NOMO-1 (cell line): ENCODE results near the gene NUBP2.
"Not testable (repeated sequence)": the region's sequence is repeated elsewhere in the genome, so short reads cannot be mapped to it uniquely, and the experiment has no call there.

Source experiments
- DNase-seq, 2 experiments: peaks; one replicate each; lab custom pipeline; 2025; ENCODE audit not compliant: unreplicated experiment in 2 of 2; lab: John Stamatoyannopoulos, UW

NUBP2 gene

DNA sequence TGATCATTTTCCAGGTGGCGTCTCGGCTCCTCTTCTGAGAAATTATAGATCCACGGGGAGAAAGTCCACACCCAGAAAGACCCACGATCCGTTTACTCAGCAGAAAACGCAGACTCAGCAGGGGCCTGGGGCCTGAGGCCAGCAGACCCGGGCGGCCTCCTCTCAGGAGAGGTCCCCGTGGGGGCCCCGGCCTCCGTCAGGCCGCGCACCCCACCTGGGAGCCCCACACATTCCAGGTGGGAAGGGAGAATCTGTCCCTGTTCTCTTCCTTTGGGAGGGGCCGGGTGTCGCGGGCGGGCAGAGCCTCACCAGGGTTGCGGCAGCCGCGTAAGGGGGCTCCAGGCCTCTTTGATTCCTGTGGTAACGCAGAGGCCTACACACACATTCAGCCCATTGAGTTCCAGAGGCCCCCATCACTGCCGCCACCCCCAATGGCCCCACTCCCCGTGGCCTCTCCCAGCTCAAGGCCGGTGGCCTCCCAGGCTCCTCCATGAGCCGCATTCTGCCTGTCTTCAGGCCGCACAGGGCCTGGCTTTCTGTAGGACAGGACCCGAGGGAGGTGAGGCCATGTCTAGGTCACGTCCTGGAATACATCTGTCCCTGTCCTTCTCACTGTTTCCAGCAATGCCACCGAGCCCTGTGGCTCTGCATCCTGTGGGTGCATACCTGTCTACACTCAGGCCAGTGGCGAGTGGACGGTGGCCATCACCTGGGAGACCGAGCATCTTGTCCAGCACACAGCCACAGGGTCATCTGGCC is 12.3 kb downstream of the NUBP2 start:
- no peak for DNase-seq

DNA sequence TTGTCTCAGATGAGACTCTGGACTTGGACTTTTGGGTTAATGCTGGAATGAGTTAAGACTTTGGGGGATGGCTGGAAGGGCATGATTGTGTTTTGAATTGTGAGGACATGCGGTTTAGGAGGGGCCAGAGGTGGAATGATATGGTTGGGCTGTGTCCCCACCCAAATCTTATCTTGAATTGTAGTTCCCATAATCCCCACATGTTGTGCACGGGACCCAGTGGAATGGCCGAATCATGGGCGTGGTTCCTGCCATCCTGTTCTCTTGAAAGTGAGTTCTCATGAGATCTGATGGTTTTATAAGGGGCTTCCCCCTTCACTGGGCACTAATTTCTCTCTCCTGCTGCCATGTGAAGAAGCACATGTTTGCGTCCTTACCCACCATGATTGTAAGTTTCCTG is 16.5 kb downstream of the NUBP2 start:
- not testable (repeated sequence) for DNase-seq

DNA sequence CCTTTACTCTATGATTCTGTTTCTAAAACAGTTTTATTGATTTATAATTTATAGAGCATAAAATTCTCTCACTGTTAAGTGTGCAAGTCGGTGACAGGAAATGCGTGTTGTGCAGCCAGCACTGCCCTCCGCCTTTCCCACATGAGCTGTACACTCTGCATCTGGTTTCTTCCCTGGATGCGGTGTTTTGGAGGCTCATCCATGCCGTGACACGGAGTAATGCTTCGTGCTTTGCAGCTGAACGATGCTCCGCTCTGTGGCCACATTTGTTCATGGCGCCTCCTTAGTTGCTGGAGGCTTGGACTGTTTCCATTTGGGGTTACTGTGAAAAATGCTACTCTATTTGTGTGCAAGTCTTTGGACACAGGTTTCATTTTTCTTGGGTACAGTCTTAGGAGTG is 17.9 kb downstream of the NUBP2 start:
- DNase-seq, result no peak

DNA sequence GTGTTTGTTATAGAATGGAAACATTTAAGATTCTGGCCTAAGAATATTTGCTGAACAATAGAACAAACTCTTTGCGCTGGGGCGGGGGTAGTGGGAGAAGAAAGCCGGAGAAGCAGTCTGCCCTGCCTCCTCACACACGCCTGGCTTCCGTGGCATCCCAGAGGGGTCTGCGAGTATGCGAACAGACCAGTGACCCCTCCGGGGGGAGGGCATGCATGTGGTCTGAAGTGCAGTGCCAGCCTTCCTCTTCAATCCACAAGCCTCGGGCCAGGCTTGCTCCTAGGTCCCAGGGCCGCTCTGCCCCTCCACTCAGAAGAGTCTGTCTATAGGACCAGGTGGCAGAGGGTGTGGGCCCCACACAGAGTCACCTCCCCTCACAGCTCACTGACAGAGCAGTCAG is 24.9 kb downstream of the NUBP2 start:
- DNase-seq, result no peak

DNA sequence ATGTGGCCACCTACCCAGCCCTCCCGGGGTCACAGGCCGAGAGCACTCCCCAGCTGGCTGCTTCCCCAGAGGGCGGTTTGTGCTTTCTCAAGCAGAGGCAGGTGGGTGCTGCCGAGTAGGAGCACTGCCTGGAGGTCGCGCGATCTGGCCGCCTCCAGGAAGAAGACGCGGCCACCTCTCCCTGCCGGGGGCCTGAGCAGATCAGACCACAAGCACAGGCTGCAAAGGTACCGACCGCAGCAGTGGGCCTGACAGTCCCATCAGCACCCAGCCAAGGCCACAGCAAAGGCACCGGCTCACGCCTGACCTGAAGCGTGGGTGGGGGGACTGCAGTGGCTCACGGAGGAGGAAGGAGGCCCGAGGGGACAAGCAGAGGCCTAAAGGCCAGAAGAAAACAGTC is 25.9 kb downstream of the NUBP2 start:
- no peak for DNase-seq

DNA sequence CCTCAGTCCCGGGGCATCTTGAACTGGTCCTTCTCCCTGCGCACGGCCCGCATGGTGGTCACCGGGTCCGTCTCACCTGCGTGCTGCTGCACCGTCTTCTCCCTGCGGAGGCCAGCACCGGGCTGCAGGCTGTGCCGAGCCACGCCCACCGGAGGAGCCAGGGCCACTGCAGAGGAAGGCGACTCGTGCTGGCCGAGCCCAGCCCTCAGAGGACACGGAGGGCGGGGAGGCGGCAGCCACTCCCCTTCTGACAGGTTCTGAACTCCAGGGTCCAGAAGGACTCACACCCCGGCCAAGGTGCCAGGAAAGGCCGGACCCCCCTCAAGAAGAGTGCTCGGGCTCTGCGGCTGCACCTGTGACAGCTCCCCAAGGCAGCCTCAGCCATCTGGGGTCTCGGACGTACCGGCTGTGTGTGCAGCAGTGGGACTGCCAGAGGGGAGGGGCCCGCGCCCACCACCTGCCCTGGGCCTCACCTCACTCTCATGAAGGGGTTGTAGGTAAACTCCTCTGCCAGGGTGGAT is 26.6 kb downstream of the NUBP2 start:
- no peak for DNase-seq

DNA sequence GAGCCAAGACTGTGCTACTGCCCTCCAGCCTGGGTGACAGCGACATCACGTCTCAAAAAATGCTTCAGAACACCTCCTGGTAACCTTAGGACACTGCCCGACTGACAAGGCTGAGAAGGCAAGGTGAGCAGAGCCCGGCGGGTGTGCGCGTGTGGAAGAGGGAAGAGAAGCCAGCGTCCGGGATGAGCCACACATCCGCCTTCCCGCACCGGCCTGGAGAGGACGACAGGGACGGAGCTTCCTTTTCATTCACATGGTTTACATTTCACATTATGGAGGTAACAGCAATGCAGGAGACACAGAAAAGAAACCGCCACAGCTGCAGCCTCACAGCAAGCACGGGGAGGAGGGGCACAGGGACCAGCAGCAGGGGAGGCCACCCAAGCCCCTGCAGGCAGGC is 27.3 kb downstream of the NUBP2 start:
- no peak for DNase-seq

DNA sequence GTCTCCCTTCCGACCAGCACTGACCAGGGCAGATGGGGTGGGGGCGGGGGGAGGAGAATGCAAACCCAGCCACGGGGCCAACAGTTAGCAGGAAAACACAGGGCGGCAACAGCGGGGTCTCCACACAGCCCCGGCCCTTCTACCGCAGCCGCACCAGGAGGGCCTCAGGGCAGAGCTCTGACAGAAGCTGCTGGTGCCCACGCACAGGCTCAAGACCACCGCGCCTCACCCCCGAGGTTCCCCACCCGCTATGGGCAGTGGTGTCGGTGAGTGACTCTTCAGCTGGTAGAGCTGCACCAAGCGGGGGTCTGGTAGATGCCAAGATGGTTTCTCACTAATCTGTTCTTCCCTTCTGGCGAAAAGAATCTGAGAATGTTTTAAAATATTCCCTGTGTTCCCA is 27.8 kb downstream of the NUBP2 start:
- DNase-seq, result no peak

DNA sequence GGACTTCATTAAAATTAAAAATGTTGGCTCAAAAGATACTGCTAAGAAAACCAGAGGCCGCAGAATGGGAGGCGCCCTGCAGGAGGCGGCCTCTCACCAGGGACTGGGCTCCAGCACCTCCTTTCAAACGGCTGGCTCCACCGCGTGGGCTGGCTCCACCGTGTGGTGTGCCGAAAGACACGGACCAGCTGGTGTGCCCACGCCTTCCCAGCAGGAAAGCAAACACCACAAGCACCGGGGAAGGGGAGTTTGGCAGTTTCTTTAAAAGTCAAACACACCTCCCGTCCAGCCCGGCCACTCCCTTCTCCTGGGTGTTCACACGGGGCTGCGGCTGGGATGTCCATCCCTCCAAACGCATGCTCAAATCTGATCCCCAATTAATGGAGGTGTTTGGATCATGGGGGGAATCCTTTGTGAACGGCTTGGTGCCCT is 30.0 kb downstream of the NUBP2 start:
- no peak for DNase-seq

DNA sequence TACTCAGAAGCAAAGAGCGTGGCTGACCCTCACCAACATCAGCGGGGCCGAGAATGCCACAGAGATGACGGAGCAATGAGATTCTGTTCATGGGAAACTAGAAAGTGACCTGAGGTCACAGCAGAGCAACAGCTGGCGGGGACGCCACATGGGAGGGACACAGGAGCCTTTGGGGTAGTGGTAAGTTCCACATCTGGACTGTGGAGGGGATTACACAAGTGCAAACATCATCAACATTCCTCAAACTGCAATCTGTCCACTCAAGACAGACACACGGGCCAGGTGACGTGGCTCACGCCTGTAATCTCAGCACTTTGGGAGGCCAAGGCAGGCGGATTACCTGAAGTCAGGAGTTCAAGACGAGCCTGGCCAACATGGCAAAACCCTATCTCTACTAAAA is 32.7 kb downstream of the NUBP2 start:
- DNase-seq, result no peak

DNA sequence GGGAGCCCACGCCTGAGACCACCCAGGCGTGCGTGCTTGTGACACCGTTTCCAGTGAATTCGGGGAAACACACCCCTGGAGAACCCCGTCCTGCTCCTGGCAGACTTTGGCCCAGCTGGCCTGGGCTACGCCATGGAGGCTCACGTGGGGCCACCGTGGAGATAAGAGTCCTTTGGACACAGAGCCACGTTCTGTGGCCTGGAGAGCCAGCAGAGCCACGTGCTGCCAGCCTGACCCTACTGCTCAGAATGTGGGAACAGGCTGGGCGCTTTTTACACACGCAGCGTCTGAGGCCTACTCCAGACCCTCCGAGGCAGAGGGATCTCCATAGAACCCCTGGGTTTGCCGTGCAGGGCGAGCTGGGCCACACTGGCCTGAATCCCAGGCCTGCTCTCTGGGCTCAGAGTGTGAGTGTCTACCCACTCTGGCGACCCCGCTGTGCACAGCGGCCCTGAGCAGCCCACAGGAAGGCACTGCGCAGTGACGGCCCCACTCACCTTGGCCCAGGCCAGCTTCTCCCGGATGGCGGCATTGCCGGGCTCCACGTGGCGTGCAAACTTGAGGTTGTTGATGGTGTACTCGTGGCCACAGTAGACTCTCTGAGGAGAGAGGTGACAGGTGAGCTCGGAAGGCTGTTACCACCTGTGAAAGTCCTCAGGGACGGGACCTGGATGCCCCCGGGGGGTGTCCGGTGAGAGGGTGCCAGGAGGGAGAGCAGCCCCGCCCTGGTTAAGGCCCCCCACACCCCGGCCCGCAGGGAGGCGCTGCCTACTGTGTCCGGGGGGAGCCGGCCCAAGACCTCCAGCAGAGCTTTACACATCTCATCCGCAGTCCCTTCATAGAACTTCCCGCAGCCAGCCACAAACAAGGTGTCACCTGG is 33.9 kb downstream of the NUBP2 start:
- DNase-seq, result no peak

DNA sequence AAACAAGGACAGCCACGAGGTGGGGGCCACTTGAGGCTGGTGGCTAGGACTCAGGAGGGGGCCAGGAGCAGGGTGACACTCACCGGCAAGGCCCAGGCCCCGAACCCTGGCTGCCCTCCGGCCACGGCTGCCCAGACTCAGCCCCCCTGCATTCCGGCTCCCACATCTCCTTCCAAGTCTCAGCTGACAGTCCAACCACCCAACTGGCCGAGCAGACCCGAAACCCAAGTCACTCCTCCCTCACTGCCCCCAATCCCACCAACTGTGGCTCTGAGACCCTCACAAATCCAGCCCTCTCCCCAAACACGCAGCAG is 34.5 kb downstream of the NUBP2 start:
- DNase-seq, result no peak

DNA sequence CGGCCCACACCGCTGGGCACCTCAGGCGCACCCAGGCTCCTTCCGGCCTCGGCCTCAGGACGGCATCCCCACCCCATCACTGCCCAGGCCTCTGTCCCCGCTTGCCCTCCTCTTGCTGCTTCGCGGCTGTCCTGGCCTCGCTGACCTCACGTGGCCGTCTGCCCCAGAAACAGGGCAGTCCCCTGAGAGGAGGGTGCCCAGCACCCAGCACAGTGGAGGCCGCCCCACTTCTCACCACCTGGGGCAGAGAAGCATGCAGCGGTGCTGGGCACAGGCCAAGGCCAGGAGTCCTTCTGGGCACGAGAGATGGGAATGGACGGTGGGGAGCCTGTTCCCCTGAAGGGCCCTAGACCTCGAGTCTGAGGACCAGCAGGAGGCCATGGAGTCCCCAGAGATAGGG is 35.0 kb downstream of the NUBP2 start:
- no peak for DNase-seq

DNA sequence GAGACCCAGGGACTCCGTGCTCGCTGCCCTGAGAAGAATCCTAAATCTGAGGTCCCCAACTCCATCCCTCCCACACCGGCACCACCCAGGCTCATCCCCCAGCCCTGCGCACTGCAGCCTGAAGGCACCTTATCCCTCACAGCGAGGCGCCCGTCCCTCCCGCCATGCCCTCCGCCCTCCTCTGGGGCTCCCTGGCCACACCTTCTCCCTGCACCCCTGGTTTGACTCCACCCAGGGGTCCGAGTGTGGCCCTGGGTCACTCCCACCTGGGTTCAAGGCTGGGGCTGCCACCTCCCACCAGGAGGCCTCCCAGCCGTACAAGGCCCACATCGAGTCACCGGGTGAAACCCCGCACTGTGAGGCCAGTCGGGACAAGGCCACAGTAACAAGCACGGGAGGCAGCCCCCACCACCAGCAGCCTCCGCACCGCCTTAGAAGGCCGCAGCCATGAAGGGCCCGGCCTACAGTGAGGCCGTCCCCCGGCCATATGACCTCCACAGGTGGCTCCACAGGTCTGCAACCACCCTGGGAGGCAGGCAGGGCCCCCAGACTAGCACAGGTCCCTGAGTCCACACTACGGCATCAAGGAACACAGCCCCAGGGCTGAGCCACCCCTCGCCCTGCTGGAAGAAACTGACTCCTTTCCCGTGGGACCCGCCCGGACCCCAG is 35.6 kb downstream of the NUBP2 start:
- DNase-seq, result no peak

DNA sequence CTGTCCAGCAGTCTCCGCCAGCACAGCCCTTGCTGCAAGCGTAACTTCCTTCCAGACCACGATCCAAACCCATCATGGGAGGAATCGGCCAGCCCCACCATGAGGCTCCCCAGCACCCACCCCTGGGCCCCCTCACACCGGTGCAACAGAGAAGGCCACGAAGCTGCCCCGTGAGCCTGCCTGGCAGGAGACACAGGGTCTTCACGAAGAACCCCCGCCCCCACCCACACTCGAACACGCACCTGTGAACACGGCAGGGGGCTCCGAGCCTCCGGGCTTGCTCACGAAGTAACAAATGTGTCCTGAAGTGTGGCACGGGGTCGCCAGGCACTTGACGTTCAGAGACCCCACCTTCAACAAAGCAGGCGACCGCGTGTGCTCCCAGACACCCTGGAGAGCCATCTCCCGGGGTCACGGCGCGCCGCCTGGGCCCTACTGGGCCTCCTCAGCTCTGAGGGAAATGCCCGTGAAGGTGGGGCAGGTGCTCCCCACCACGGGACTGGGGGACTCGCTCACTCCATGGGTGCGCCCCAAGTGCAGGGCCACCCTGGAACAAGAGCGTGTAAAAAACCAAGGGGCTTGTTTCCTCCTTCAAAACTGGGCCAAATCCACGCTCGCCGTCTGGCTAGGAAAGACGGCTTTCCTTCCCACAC is 36.2 kb downstream of the NUBP2 start:
- no peak for DNase-seq

DNA sequence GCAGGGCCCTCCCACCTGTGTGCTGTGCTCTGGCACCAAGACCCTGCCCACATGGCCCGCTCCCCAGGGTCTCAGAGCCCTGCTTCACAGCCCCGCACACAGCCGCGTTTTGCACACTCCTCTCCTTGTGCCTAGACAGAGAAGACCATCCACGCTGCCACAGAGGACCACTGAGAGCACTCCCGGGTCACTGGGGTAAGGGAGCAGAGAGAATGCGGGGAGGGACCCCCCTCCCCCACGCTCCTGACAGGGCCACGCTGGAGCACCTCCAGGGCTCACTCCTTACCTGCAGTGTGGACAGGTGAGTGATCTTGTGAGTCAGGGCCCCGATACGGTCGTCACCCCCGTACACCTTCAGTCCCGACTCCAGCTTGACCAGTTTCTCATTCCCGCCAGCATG is 36.9 kb downstream of the NUBP2 start:
- no peak for DNase-seq

DNA sequence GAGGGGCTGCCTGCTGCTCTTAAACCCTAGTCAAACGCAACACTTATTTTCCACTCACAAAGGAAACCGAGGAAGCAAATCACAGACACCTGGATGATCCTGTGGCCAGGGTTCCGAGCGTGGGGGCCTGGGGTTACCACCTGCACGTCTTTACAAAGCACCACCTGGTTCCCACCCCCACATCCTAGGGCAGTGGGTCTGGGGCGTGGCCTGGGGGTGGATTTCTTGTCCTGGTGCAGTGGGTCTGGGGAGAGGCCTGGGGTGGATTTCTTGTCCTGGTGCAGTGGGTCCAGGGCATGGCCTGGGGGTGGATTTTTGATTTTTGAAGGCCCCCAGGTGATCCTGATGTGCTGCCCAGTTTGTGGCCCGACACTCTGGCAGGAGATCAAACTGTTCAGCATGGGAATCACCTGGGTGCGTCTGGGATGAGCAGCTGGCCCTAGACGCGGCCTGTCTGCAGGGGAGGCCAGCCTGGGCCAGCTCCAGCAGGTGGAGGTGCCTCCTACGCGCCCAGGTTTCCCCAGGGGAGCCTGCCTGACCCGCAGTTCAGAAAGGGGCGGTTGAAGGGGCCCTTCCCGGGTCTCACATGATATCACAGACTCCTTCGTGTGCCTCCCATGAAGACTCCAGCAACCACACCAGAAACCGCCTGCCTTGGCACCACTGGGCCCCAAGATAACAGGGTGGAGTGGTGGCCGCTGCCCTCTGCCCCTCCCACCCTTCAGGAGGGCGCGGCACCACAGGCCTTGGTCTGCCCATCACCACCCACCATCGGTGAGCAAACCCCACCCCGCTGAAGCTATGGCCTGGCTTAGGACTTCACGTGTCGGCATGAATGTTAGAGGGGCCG is 37.6 kb downstream of the NUBP2 start:
- no peak for DNase-seq

DNA sequence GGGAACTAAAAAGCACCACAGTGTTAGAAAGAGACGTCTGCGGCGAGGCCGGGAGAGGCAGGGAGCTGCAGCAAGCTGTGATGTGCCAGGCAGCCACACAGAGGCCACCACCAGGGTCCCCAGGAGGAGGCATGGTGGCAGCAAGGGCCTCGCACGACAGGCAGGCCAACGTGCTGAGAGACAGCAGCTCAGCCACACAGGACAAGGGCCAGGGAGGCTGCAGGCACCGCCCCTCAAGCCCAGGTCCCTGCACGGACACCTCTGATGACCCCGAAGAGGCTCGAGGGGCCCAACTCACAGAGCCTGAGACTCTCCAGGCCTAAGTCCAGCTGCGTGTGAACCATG is 38.2 kb downstream of the NUBP2 start:
- no peak for DNase-seq

DNA sequence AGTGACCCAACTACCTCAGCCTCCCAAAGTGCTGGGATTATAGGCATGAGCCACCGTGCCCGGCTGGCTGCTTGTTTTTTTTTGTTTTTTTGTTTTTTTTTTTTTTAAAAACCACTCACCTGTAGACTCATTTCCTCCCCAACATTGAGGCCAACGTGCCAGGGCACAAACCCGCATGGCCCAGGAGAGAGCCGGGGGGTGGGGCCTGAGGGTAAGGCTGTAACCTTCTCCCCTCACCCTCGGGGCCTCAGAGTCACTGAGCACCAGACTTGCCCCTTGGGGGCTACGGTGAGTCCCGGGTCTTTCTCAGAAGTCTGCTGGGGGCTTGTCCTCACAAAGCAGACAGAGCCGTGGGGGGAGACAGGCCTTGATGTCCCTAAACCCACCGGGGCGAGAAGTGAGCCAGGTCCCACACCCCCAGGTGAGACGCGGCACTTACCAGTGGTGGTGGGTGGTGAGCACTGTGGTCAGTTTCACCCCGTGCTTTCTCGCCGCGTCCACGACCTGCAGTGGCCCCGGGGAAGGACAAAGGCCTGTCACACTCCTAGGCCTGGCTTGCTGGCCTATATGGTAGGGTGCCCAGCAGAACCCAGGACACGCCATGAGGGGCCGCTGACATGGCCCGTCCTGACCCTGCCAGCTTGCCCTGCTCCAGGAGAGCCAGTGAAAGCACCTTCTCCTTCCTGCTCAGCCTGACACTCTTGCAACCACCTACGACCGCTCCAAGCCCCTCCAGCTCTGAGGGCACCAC is 39.3 kb downstream of the NUBP2 start:
- no peak for DNase-seq

DNA sequence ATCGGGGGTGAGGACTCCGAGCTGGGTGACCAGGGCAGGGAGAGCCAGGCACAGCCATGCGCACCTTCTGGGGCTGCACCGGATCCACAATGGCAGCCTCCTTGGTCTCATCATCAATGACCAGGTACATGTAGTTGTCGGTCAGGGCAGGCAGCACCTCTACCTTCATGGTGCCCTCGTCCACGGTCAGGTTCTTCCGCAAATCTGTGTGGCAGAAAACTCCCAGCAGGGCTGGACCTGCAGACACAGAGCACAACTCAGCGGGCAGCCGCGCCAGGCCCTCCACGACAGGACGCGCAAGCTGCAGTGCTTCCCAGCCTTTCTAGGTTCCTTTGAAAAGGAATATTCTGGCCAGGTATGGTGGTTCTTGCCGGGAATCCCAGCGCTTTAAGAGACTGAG is 40.0 kb downstream of the NUBP2 start:
- DNase-seq, result no peak
